Esophagus muscularis mucosa (tissue), 3 donors: ENCODE results near the gene HOXC9.

Experiments used
- POLR2A ChIP-seq: fragments of 450-650 bp; IDR thresholded peaks from one replicate; pipeline ENCODE4 v1.6.1; 2017; ENCODE audit warnings: antibody characterized with exemption, moderate library complexity, mild to moderate bottlenecking, low read depth
- TF ChIP-seq, protein P1 (sequence below), 3 experiments: fragments of 200-600 bp in 2 of 3; fragments of 450-650 bp in 1 of 3; sonication (generic) in 2 of 3; IDR thresholded peaks; one replicate each; pipeline ENCODE4 v1.5.1; 2017 to 2019; ENCODE audit warnings: antibody characterized with exemption in 3 of 3, mild to moderate bottlenecking in 2 of 3, moderate library complexity in 1 of 3

DNA sequence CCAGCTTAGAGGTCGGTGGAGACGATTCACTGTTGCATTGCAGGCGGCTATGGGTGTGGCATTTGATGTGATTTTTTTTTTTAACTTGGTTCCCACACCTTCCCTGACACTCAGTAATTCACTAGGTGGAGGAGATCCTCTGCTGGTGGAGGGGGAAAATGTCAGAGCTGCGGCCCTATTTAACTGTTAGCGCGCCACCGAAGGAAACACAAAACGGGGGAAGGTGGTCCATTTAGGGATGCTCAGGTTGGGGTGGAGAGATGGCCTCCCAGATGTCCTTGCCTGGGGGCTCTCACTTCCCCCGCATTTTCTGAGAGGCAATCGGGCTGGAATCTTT, 49.6 kb upstream of the HOXC9 start:
- TF ChIP-seq, protein P1, sequence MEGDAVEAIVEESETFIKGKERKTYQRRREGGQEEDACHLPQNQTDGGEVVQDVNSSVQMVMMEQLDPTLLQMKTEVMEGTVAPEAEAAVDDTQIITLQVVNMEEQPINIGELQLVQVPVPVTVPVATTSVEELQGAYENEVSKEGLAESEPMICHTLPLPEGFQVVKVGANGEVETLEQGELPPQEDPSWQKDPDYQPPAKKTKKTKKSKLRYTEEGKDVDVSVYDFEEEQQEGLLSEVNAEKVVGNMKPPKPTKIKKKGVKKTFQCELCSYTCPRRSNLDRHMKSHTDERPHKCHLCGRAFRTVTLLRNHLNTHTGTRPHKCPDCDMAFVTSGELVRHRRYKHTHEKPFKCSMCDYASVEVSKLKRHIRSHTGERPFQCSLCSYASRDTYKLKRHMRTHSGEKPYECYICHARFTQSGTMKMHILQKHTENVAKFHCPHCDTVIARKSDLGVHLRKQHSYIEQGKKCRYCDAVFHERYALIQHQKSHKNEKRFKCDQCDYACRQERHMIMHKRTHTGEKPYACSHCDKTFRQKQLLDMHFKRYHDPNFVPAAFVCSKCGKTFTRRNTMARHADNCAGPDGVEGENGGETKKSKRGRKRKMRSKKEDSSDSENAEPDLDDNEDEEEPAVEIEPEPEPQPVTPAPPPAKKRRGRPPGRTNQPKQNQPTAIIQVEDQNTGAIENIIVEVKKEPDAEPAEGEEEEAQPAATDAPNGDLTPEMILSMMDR (IDR thresholded peaks at IDR 0.05): no peak
- TF ChIP-seq POLR2A: no peak
